Keratinocyte (primary cell): ENCODE results near the gene CA12. TPM values are rescaled to one million over a fixed set of nuclear protein-coding genes. Genes with fewer than 3 reads are reported as not detected.

Experiments used
- DNase-seq: peaks from one replicate; pipeline ENCODE4 v3.0.0-alpha.2; 2011; ENCODE audit warnings: low read depth, missing footprints, low spot score
- FAIRE-seq: peaks from 2 replicates; lab custom pipeline; 2011; peaks lifted over from hg19 to GRCh38; lab: Jason Lieb, UNC
- H2AFZ ChIP-seq: 2 replicates; pipeline ENCODE4 v1.6.0; 2012; ENCODE audit warnings: low read length, control low read depth, inconsistent platforms; ENCODE audit not compliant: control insufficient read depth
- H3K27ac ChIP-seq: 2 replicates; pipeline ENCODE4 v1.5.1; 2011; ENCODE audit warnings: low read length; ENCODE audit not compliant: control insufficient read depth, insufficient read depth
- H3K27me3 ChIP-seq: 3 replicates; pipeline ENCODE4 v1.6.0; 2011; ENCODE audit warnings: low read length; ENCODE audit not compliant: control insufficient read depth, insufficient read depth; ENCODE audit errors: extremely low read depth
- H3K36me3 ChIP-seq, 2 experiments: 2 replicates in 1 of 2; 3 replicates in 1 of 2; pipeline ENCODE4 v1.5.1; 2011; ENCODE audit warnings: low read length in 2 of 2, mild to moderate bottlenecking in 1 of 2; ENCODE audit not compliant: control insufficient read depth in 2 of 2, insufficient read depth in 2 of 2; ENCODE audit errors: extremely low read depth in 1 of 2
- H3K4me1 ChIP-seq: 3 replicates; pipeline ENCODE4 v1.5.1; 2011; ENCODE audit warnings: low read length; ENCODE audit not compliant: control insufficient read depth, insufficient read depth; ENCODE audit errors: extremely low read depth
- H3K4me2 ChIP-seq: 3 replicates; pipeline ENCODE4 v1.6.0; 2011; ENCODE audit warnings: low read depth, low read length; ENCODE audit not compliant: control insufficient read depth, insufficient read depth; ENCODE audit errors: extremely low read depth
- H3K4me3 ChIP-seq, 3 experiments: fragments of 200-600 bp in 1 of 3; sonication (generic) in 1 of 3; 2 replicates in 2 of 3; 3 replicates in 1 of 3; pipeline ENCODE4 v1.5.1; 2011 to 2016; ENCODE audit warnings: low read length in 3 of 3, mild to moderate bottlenecking in 3 of 3, control low read depth in 2 of 3, inconsistent platforms in 1 of 3, low read depth in 1 of 3, mixed read lengths in 1 of 3, mixed run types in 1 of 3, moderate library complexity in 1 of 3; ENCODE audit not compliant: control insufficient read depth in 2 of 3, insufficient read depth in 2 of 3; ENCODE audit errors: extremely low read depth in 1 of 3
- H3K79me2 ChIP-seq: 2 replicates; pipeline ENCODE4 v1.6.0; 2012; ENCODE audit warnings: low read length; ENCODE audit not compliant: control insufficient read depth, insufficient read depth
- H3K9ac ChIP-seq: 3 replicates; pipeline ENCODE4 v1.6.0; 2011; ENCODE audit warnings: low read length; ENCODE audit not compliant: control insufficient read depth, insufficient read depth; ENCODE audit errors: extremely low read depth
- H3K9me1 ChIP-seq: 3 replicates; pipeline ENCODE4 v1.6.0; 2011; ENCODE audit warnings: low read length; ENCODE audit not compliant: control insufficient read depth, insufficient read depth; ENCODE audit errors: extremely low read depth
- H3K9me3 ChIP-seq: 2 replicates; pipeline ENCODE4 v1.5.1; 2012; ENCODE audit warnings: low read depth, low read length; ENCODE audit not compliant: control insufficient read depth
- H4K20me1 ChIP-seq: 3 replicates; pipeline ENCODE4 v1.6.0; 2011; ENCODE audit warnings: low read length; ENCODE audit not compliant: control insufficient read depth, insufficient read depth; ENCODE audit errors: extremely low read depth
- CTCF ChIP-seq, 3 experiments: IDR thresholded peaks in 1 of 3; conservative IDR thresholded peaks in 1 of 3; optimal IDR thresholded peaks in 1 of 3; 2 replicates in 2 of 3; 3 replicates in 1 of 3; pipeline versions ENCODE3 to v1.5.1; 2011; ENCODE audit warnings: low read length in 3 of 3, mild to moderate bottlenecking in 3 of 3, moderate library complexity in 2 of 3, control low read depth in 1 of 3, inconsistent platforms in 1 of 3; ENCODE audit not compliant: insufficient read depth in 2 of 3; ENCODE audit errors: extremely low read depth in 1 of 3
- EZH2 ChIP-seq: IDR thresholded peaks from one replicate; pipeline ENCODE4 v1.6.1; 2012; ENCODE audit warnings: inconsistent platforms, mild to moderate bottlenecking, low read length, moderate library complexity
- dilution Hi-C: fragments of 300-500 bp; cut with MboI; formaldehyde crosslinking; loops from one replicate; pipeline ENCODE4 v1.7.0; 2020; ENCODE audit warnings: low sequenced_read_pairs; ENCODE audit not compliant: extremely low pct_ligation_motif_present
- polyA plus RNA-seq, 5 experiments: library from polyadenylated mRNA; depleted of rRNA in 3 of 5; stranded (reverse) in 3 of 5; stranded (forward) in 1 of 5; unstranded in 1 of 5; fragments of >200 nt; gene quantifications; 1 replicate in 1 of 5; 2 replicates in 3 of 5; 3 replicates in 1 of 5; pipeline versions ENCODE4 v1.2.1 to v1.2.3, GENCODE V29; 2011 to 2012; ENCODE audit warnings: missing spikeins in 2 of 5, low read depth in 1 of 5, low replicate concordance in 1 of 5

The CA12 gene
- polyA plus RNA-seq, 1 donor (not counting 4 experiments of a cell fraction or from before 2014, with no cell fraction given), result 158 TPM

- Histone ChIP-seq H3K4me1 (peaks cover 38% of the 10 kb centered on the region), H3K9me1 (peaks cover 4% of the 10 kb centered on the region), H2AFZ (no peak overlapping the region), H3K36me3 (peaks cover 20 to 38% of the 10 kb centered on the region in 2 experiments), H3K27me3 (no peaks in the 10 kb centered on the region), H4K20me1 (no peaks in the 10 kb centered on the region), H3K4me2 (no peak overlapping the region), H3K9me3 (no peaks in the 10 kb centered on the region), H3K4me3 (no peak overlapping the region), H3K27ac (peak overlapping the region; percentile 22), H3K79me2 (no peaks in the 10 kb centered on the region), H3K9ac (no peak overlapping the region)
- no peak for DNase-seq
- peak; percentile 9 for FAIRE-seq
- dilution Hi-C loops, result no loop called here
- TF ChIP-seq CTCF (optimal IDR thresholded peaks at IDR 0.05 in 1 of 3, IDR thresholded peaks at IDR 0.05 in 1 of 3, conservative IDR thresholded peaks at IDR 0.05 in 1 of 3; ENCODE audit: extremely low read depth in 1 of 3, insufficient read depth in 2 of 3, low read length in 3 of 3) (no peak), EZH2 (no peak)
Measured at GRCh38 chr15:63339006-63339766, 42.5 kb downstream of the CA12 start.

- Histone ChIP-seq H3K4me2 (no peak overlapping the region), H3K4me1 (peaks cover 43% of the 10 kb centered on the region), H3K79me2 (no peaks in the 10 kb centered on the region), H3K27me3 (no peaks in the 10 kb centered on the region), H3K4me3 (no peak overlapping the region), H3K9ac (no peak overlapping the region), H2AFZ (no peak overlapping the region), H3K27ac (peak overlapping the region; percentile 57), H3K9me1 (peaks cover 4% of the 10 kb centered on the region), H4K20me1 (no peaks in the 10 kb centered on the region), H3K9me3 (no peaks in the 10 kb centered on the region), H3K36me3 (peaks cover 20 to 32% of the 10 kb centered on the region in 2 experiments)
- peak; percentile 97 for FAIRE-seq
- peak; percentile 53 for DNase-seq
- dilution Hi-C loops, result no loop called here
- no peak for TF ChIP-seq EZH2
- TF ChIP-seq CTCF (optimal IDR thresholded peaks at IDR 0.05 in 1 of 3, IDR thresholded peaks at IDR 0.05 in 1 of 3, conservative IDR thresholded peaks at IDR 0.05 in 1 of 3; ENCODE audit: extremely low read depth in 1 of 3, insufficient read depth in 2 of 3, low read length in 3 of 3), result no peak
Measured at GRCh38 chr15:63338170-63338569, 43.5 kb downstream of the CA12 start.
